Karpas-422 (cell line): ENCODE measurements around the gene PATL2. TPM values are rescaled to one million over a fixed set of nuclear protein-coding genes. Genes with fewer than 3 reads are reported as not detected.
"Not testable (repeated sequence)": the region's sequence is repeated elsewhere in the genome, so short reads cannot be mapped to it uniquely, and the experiment has no call there.

ENCODE experiments used
- DNase-seq: peaks from one replicate; pipeline ENCODE4 v3.0.0-alpha.2; 2015
- H2AFZ ChIP-seq: fragments of 200-600 bp; sonication (generic); 2 replicates; pipeline ENCODE4 v1.6.1; 2014; ENCODE audit warnings: antibody characterized with exemption, low read length, mixed read lengths
- H3K27ac ChIP-seq: fragments of 200-600 bp; sonication (generic); 2 replicates; pipeline ENCODE4 v1.5.1; 2014; ENCODE audit warnings: mild to moderate bottlenecking, low read length, moderate library complexity
- H3K27me3 ChIP-seq: fragments of 200-600 bp; sonication (generic); 2 replicates; pipeline ENCODE4 v1.6.1; 2014; ENCODE audit warnings: low read length, mixed read lengths
- H3K36me3 ChIP-seq: fragments of 200-600 bp; sonication (generic); 2 replicates; pipeline ENCODE4 v1.6.1; 2014; ENCODE audit warnings: low read length, mixed read lengths; ENCODE audit not compliant: insufficient read depth
- H3K4me1 ChIP-seq: fragments of 200-600 bp; sonication (generic); 2 replicates; pipeline ENCODE4 v1.6.1; 2014; ENCODE audit warnings: mild to moderate bottlenecking, low read length, mixed read lengths
- H3K4me2 ChIP-seq: fragments of 200-600 bp; sonication (generic); 2 replicates; pipeline ENCODE4 v1.6.1; 2014; ENCODE audit warnings: low read length, low read depth, mild to moderate bottlenecking; ENCODE audit not compliant: poor library complexity, severe bottlenecking
- H3K4me3 ChIP-seq: fragments of 200-600 bp; sonication (generic); 2 replicates; pipeline ENCODE4 v1.5.1; 2014; ENCODE audit warnings: mild to moderate bottlenecking, antibody characterized with exemption, low read length, mixed read lengths
- H3K79me2 ChIP-seq: fragments of 200-600 bp; sonication (generic); 2 replicates; pipeline ENCODE4 v1.6.1; 2014; ENCODE audit warnings: mild to moderate bottlenecking, low read length, mixed read lengths
- H3K9ac ChIP-seq: fragments of 200-600 bp; sonication (generic); 2 replicates; pipeline ENCODE4 v1.6.0; 2014; ENCODE audit warnings: low read length
- H3K9me2 ChIP-seq: fragments of 200-600 bp; sonication (generic), shearing (Covaris generic); replicated peaks from 2 replicates; pipeline ENCODE4 v1.6.0; 2014; ENCODE audit warnings: mild to moderate bottlenecking, low read length, moderate library complexity; ENCODE audit not compliant: insufficient read depth
- H3K9me3 ChIP-seq: fragments of 300-700, 200-600 bp; sonication (generic); 2 replicates; pipeline ENCODE4 v1.6.1; 2014; ENCODE audit warnings: low read length, mixed read lengths
- H4K20me1 ChIP-seq: fragments of 200-600 bp; sonication (generic); 2 replicates; pipeline ENCODE4 v1.6.1; 2014; ENCODE audit warnings: mild to moderate bottlenecking, antibody characterized with exemption, low read length, low read depth; ENCODE audit not compliant: insufficient read depth
- total RNA-seq: library from RNA; depleted of rRNA; stranded (reverse); fragments of >200 nt; shearing (Covaris generic); gene quantifications from 2 replicates; pipeline ENCODE4 v1.2.3, GENCODE V29; 2014; ENCODE audit warnings: low replicate concordance; rRNA removed

The PATL2 gene
- total RNA-seq = 1.0 and 5.0 TPM in 2 replicates

DNA sequence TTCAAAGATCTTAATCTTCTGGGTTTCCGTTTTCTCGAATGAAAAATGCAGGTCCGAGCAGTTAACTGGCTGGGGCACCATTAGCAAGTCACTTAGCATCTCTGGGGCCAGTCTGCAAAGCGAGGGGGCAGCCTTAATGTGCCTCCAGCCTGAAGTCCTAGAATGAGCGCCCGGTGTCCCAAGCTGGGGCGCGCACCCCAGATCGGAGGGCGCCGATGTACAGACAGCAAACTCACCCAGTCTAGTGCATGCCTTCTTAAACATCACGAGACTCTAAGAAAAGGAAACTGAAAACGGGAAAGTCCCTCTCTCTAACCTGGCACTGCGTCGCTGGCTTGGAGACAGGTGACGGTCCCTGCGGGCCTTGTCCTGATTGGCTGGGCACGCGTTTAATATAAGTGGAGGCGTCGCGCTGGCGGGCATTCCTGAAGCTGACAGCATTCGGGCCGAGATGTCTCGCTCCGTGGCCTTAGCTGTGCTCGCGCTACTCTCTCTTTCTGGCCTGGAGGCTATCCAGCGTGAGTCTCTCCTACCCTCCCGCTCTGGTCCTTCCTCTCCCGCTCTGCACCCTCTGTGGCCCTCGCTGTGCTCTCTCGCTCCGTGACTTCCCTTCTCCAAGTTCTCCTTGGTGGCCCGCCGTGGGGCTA, at the start of gene PATL2, which contains the start of gene B2M:
PATL2 (minus strand) TSS at position 228 of the 647 bp plus-strand sequence. CDS start 34,833 bp downstream, outside the sequence.
B2M (plus strand) TSS at position 422 of the 647 bp plus-strand sequence; CDS start at position 452, 30 bp downstream.
- Histone ChIP-seq H3K4me1 (peaks cover 46% of the 10 kb centered on the region), H4K20me1 (peaks cover 43% of the 10 kb centered on the region), H3K4me3 (peak within 1 kb of the TSS; percentile 98), H3K36me3 (peaks cover 37% of the 10 kb centered on the region), H3K9me3 (no peaks in the 10 kb centered on the region), H3K9me2 (no peaks in the 10 kb centered on the region), H2AFZ (peak within 1 kb of the TSS; percentile 64), H3K27ac (peak within 1 kb of the TSS; percentile 95), H3K27me3 (no peaks in the 10 kb centered on the region), H3K9ac (peak within 1 kb of the TSS; percentile 100), H3K79me2 (peaks cover 52% of the 10 kb centered on the region), H3K4me2 (peak within 1 kb of the TSS; percentile 96)
- DNase-seq = peak; percentile 98

DNA sequence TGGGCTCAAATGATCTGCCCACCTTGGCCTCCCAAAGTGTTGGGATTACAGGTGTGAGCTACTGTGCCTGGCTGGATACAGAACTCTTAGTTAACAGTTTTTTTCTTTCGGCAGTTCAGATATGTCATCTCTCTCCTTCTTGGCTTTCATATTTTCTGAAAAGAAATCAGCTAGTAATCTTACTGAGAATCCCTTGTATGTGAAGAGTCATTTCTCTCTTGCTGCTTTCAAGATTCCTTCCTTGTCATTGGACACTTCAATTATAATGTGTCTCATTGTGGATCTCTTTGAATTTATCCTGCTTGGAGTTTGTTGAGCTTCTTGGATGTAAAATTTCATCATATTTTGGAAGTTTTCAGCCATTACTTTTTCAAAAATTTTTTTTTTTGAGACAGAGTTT, 42.2 kb upstream of the PATL2 start:
- H3K36me3 ChIP-seq = no peaks in the 10 kb centered on the region
- H3K79me2 ChIP-seq = no peaks in the 10 kb centered on the region

DNA sequence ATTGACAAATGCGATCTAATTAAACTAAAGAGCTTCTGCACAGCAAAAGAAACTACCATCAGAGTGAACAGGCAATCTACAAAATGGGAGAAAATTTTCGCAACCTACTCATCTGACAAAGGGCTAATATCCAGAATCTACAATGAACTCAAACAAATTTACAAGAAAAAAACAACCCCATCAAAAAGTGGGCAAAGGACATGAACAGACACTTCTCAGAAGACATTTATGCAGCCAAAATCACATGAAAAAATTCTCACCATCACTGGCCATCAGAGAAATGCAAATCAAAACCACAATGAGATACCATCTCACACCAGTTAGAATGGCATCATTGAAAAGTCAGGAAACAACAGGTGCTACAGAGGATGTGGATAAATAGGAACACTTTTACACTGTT, 32.3 kb upstream of the PATL2 start:
- not testable (repeated sequence) for H2AFZ ChIP-seq, H3K4me3 ChIP-seq, H3K36me3 ChIP-seq, H3K9me2 ChIP-seq, DNase-seq, H3K27me3 ChIP-seq, H4K20me1 ChIP-seq, H3K79me2 ChIP-seq, H3K4me2 ChIP-seq, H3K9me3 ChIP-seq, H3K9ac ChIP-seq, H3K27ac ChIP-seq, H3K4me1 ChIP-seq

More for the DNA sequence above, 42.2 kb upstream of the PATL2 start:
- Histone ChIP-seq H3K9me2 (no peaks in the 10 kb centered on the region), H2AFZ (no peak overlapping the region), H3K4me1 (no peaks in the 10 kb centered on the region), H3K27ac (no peak overlapping the region), H3K4me2 (no peak overlapping the region), H3K9me3 (no peaks in the 10 kb centered on the region), H3K4me3 (no peak overlapping the region), H4K20me1 (no peaks in the 10 kb centered on the region), H3K27me3 (no peaks in the 10 kb centered on the region), H3K9ac (no peak overlapping the region)
- no peak for DNase-seq

DNA sequence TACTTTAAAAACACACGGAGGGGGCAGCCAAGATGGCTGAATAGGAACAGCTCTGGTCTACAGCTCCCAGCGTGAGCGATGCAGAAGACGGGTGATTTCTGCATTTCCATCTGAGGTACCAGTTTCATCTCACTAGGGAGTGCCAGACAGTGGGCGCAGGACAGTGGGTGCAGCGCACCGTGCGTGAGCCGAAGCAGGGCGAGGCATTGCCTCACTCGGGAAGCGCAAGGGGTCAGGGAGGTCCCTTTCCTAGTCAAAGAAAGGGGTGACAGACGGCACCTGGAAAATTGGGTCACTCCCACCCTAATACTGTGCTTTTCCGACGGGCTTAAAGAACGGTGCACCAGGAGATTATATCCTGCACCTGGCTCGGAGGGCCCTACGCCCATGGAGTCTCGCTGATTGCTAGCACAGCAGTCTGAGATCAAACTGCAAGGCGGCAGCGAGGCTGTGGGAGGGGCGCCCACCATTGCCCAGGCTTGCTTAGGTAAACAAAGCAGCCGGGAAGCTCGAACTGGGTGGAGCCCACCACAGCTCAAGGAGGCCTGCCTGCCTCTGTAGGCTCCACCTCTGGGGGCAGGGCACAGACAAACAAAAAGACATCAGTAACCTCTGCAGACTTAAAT, 28.2 kb upstream of the PATL2 start:
- not testable (repeated sequence) for H3K9ac ChIP-seq, DNase-seq, H3K9me3 ChIP-seq, H3K4me2 ChIP-seq, H3K36me3 ChIP-seq, H3K79me2 ChIP-seq, H3K9me2 ChIP-seq, H4K20me1 ChIP-seq, H3K27ac ChIP-seq, H3K27me3 ChIP-seq, H3K4me3 ChIP-seq, H2AFZ ChIP-seq
- H3K4me1 ChIP-seq = peaks cover 33% of the 10 kb centered on the region

DNA sequence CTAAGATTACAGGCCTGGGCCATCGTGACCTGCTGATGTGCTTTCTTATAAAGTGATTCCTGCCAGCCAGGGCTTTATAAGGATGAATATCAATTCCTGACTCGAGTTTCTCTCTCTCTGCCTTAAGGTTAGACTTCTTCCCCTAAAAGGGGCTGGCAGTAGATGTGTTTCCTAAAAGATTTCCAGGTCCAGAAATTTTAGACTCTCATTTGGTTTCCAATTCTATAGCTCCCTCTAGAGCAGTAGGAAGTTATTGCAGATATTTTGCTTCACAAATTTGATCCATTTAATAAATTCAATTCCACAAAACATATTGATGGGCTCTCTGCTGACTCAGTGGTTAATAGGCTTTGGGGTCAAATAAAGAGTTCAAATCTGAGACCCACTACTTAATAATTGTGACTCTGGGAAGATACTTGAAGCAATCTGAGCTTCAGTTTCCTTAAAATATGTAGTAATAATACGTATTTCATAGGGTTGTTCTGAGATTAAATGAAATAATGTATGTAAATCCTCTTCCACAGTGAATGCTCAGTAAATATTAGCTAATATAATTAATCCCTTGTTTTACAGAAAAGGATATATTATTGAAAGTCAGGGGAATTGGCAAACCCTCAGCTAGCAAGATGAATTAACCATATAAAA, 27.3 kb upstream of the PATL2 start:
- H3K79me2 ChIP-seq = no peaks in the 10 kb centered on the region
- peaks cover 33% of the 10 kb centered on the region for H3K4me1 ChIP-seq
- H2AFZ ChIP-seq = no peak overlapping the region
- H3K9me2 ChIP-seq = no peaks in the 10 kb centered on the region
- H3K36me3 ChIP-seq = no peaks in the 10 kb centered on the region
- H3K9me3 ChIP-seq = no peaks in the 10 kb centered on the region
- no peak overlapping the region for H3K9ac ChIP-seq
- no peak overlapping the region for H3K4me3 ChIP-seq
- H3K27ac ChIP-seq = no peak overlapping the region
- no peaks in the 10 kb centered on the region for H4K20me1 ChIP-seq
- DNase-seq = peak; percentile 86
- H3K4me2 ChIP-seq = no peak overlapping the region
- no peaks in the 10 kb centered on the region for H3K27me3 ChIP-seq

DNA sequence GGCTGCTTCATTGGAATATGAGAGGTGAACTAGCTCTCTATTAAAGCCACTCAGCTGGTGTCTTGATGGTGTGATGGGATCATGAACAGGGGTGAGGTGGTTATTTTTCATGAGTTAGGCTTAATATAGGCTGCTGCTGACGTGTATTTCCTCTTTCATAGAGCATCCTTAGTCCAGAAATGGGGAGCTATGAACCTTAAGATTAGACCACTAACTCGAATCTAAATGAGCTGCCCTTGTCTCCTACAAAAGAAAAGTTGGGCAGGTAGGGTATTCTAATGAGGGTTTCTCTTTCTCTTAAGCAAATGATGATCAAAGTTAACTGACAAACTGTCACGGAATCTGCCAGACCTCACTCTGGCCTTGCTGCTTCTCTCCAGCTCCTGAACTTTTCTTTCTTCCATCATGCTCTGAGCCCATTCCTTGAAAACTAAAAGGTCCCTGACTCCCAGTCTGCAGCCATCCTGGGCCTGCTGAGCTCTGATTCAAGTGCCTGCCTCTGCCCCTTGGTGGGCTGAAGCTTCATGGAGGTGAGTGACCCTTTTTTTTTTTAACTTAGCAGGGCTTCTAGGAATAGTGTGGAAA, 25.1 kb upstream of the PATL2 start, which contains the start of gene TRIM69:
TRIM69 (plus strand) TSS at position 348 of the 585 bp plus-strand sequence; CDS start at position 525, 177 bp downstream.
- Histone ChIP-seq H3K9me3 (no peaks in the 10 kb centered on the region), H3K9me2 (no peaks in the 10 kb centered on the region), H3K9ac (peak within 1 kb of the TSS; percentile 64), H3K79me2 (no peaks in the 10 kb centered on the region), H3K4me3 (peak within 1 kb of the TSS; percentile 59), H3K4me2 (peak within 1 kb of the TSS; percentile 87), H4K20me1 (no peaks in the 10 kb centered on the region), H3K36me3 (no peaks in the 10 kb centered on the region), H3K27me3 (no peaks in the 10 kb centered on the region), H3K4me1 (peaks cover 33% of the 10 kb centered on the region), H3K27ac (peak within 1 kb of the TSS; percentile 79), H2AFZ (peak within 1 kb of the TSS; percentile 88)
- DNase-seq = peak; percentile 71

DNA sequence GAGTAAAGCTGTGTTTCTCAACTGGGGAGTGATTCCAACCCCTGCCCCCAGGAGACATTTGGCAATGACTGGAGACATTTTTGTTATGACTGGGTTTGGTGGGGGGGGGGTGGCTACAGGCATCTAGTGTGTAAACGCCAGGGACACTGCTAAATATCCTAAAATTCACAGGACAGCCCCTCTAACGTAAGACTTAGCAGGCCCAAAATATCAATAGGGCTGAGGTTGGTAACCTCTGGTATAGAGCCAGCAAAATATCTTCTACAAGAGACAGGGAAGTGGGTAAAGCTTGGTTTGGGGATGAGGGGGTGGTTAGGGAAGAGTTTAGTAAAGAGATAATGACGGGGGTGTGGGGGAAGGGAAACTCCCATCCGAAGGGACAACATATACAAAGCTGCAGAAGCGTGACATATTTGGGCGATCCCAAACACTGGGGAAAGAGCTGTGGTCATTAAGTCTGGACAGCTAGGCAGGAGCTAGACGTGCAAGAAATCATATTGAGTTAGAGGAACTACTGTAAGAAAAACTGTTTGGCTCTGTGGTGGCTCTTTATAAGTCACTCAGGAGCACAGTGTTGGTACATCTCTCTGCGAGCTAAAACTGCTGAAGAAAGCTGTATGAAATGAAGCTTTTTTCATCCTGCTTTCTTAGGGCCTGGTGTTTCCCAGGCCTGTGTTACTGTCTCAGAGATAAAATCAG, 24.5 kb upstream of the PATL2 start:
- Histone ChIP-seq H4K20me1 (no peaks in the 10 kb centered on the region), H3K27ac (peak overlapping the region; percentile 79), H3K79me2 (peaks cover 1% of the 10 kb centered on the region; the same call in 1 of the 2 replicates), H3K4me2 (peak overlapping the region; percentile 87), H3K4me1 (peaks cover 33% of the 10 kb centered on the region), H3K36me3 (no peaks in the 10 kb centered on the region), H3K9me2 (no peaks in the 10 kb centered on the region), H2AFZ (peak overlapping the region; percentile 88), H3K9ac (peak overlapping the region; percentile 64), H3K9me3 (no peaks in the 10 kb centered on the region), H3K27me3 (no peaks in the 10 kb centered on the region), H3K4me3 (peak overlapping the region; percentile 59)
- DNase-seq = peak; percentile 47
